Epithelial cell of proximal tubule (primary cell): ENCODE measurements around the gene RNF14. TPM values are rescaled to one million over a fixed set of nuclear protein-coding genes. Genes with fewer than 3 reads are reported as not detected.

Source experiments
- DNase-seq: peaks from one replicate; pipeline ENCODE4 v3.0.0-alpha.2; 2011; ENCODE audit warnings: low read depth
- H3K4me3 ChIP-seq: 2 replicates; pipeline ENCODE4 v1.5.1; 2011; ENCODE audit warnings: low read depth, mild to moderate bottlenecking, low read length
- CTCF ChIP-seq: conservative IDR thresholded peaks from 2 replicates; pipeline ENCODE4 v1.5.1; 2012; ENCODE audit warnings: low read depth, mild to moderate bottlenecking, low read length
- total RNA-seq: library from RNA; depleted of rRNA; stranded (reverse); fragments of >200 nt; gene quantifications from 2 replicates; pipeline ENCODE4 v1.2.3, GENCODE V29; 2015

RNF14 gene
- total RNA-seq, 1 donor from 2014 or later, result 58.4 TPM

- no peak within 1 kb of the TSS for H3K4me3 ChIP-seq
- DNase-seq, result no peak
- no peak for TF ChIP-seq CTCF
Observed at GRCh38 chr5:141958113-141958512, 10.8 kb upstream of the RNF14 start, which contains the start of gene PCDH12. Gene PCDH12 (minus strand): TSS chr5:141958202. CDS start chr5:141957851, 351 bp downstream.

GRCh38 chr5:141958546-141959172 lies 10.2 kb upstream of the RNF14 start:
- no peak for TF ChIP-seq CTCF

GRCh38 chr5:141960018-141960417 lies 8.9 kb upstream of the RNF14 start:
- TF ChIP-seq CTCF, result peak; percentile 52
- H3K4me3 ChIP-seq, result no peak overlapping the region
- no peak for DNase-seq

More at GRCh38 chr5:141958546-141959172, 10.2 kb upstream of the RNF14 start:
- no peak overlapping the region for H3K4me3 ChIP-seq
- DNase-seq, result no peak

- no peak for DNase-seq
- H3K4me3 ChIP-seq, result no peak overlapping the region
- peak; percentile 92 for TF ChIP-seq CTCF
Observed at GRCh38 chr5:141960449-141961323, 8.2 kb upstream of the RNF14 start.

- no peak for DNase-seq
- no peak for TF ChIP-seq CTCF
- H3K4me3 ChIP-seq, result no peak overlapping the region
Observed at GRCh38 chr5:141961466-141961865, 7.4 kb upstream of the RNF14 start.

GRCh38 chr5:141963701-141964100 lies 5.2 kb upstream of the RNF14 start:
- TF ChIP-seq CTCF, result no peak
- DNase-seq, result no peak
- no peak overlapping the region for H3K4me3 ChIP-seq
